H54 (cell line): ENCODE measurements around the gene ATXN7L1.
"Not testable (repeated sequence)": the region's sequence is repeated elsewhere in the genome, so short reads cannot be mapped to it uniquely, and the experiment has no call there.

Experiments used
- DNase-seq: peaks from one replicate; pipeline ENCODE4 v3.0.0; 2011; ENCODE audit warnings: low spot score, mixed read lengths; ENCODE audit not compliant: insufficient read length
- FAIRE-seq: peaks from 3 replicates; lab custom pipeline; 2011; peaks lifted over from hg19 to GRCh38; lab: Jason Lieb, UNC
- POLR2A ChIP-seq: IDR thresholded peaks from 2 replicates; pipeline ENCODE4 v1.6.1; 2011; ENCODE audit warnings: low read depth, mild to moderate bottlenecking, low read length

Gene ATXN7L1

DNA sequence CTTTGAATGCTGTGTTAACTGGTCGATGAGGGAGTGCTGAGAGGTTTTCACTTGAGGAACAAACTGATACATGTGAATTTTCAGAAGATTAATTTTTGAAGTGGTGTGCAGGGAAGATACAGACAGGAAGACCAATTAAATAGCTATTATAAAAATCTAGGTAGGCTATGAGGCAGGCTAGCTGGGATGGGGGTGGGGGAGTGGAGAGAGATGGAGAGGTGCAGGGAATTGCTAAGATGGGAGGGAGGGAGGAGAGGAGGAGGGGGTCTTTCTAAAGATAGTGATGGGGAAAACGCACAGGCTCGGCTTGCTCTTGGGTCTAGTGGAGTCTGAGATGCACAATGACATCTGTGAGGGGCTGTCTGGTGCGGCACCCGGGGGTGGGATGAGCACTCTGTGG lies 15.2 kb downstream of the ATXN7L1 start:
- no peak for TF ChIP-seq POLR2A
- FAIRE-seq: no peak

DNA sequence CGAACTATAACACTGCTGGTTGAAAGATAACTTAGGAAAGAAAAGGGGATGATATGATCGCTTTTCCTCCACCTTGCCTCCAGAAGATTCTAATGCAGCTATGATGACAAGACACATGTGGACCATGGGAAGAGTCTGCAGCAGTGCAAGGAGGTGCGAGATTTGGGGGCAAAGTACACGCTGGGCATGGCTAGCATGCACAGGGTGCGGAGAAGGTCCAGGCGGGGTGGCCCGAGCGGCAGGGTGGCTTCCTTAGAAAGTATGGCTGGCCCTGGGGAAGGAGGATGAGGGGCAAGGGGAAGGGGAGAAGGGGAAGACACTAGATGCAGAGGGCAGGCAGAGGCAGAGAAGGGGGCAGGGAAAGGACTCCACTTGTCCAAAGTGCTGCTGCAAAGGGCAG lies 15.6 kb downstream of the ATXN7L1 start:
- TF ChIP-seq POLR2A: no peak
- FAIRE-seq: no peak

More for the DNA sequence above, 15.2 kb downstream of the ATXN7L1 start:
- DNase-seq: no peak

DNA sequence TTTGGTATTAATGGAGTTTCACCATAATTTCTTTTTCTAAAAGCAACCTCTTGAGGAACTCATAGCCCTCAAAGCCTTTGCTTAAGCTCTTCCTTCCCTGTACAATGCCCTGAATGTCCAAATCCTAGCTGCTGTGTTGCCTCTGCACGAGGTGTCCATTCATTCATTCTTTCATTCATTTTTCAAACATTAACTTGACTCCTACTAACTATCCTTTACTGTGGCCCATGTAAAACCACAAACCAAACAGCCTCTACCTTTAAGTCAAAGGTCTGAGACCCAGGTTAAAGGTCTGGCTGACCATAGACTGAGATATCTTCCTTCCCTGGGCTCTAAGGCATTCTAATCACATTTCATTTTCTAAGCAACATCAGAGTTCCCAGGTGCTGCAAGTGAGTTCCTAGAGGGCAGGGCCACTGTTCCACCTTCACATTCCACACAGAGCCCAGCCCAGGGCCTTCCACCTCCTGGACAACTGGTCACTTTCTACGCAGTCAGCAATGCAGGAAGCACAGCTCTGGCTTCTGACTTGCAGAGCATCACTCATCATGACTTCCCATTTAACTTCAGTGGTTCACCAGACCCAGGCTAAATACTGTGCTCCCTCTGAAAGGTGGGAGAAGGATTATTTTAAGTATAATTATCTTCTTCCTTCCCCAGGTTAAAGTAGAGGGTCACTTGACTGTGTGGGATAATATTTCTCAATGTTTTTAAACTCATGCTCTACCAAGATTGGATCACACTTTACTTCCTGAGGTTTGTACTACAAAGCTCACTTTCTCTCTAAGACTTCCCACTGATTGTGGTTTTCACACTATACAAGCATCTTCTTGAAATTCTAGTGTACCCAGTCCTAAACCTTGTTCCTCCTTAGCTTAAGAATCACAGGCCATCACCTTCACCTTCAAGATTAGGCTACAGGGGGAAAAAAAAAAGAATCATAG lies 19.1 kb downstream of the ATXN7L1 start:
- DNase-seq (no peak), FAIRE-seq (no peak)
- TF ChIP-seq POLR2A: no peak

More for the DNA sequence above, 15.6 kb downstream of the ATXN7L1 start:
- DNase-seq: no peak

DNA sequence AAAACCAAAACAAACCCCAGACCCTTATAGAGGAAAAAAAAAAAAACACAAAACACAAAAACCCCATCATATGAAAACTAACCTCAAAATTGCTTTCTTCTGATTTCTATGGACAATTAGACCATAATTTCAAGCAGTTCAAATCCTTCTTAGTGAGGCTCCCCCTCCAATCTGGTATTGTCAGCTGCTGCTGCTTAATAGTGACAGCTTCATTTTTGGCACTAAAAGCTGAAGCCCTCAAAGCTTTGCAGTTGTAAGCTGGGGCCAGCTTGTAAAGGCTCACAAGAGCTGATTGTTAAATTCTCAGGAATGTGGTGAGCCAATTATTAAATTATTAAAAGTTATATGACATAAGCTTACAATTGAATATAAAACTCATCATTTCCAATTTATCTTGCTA lies 21.9 kb downstream of the ATXN7L1 start:
- no peak for FAIRE-seq

DNA sequence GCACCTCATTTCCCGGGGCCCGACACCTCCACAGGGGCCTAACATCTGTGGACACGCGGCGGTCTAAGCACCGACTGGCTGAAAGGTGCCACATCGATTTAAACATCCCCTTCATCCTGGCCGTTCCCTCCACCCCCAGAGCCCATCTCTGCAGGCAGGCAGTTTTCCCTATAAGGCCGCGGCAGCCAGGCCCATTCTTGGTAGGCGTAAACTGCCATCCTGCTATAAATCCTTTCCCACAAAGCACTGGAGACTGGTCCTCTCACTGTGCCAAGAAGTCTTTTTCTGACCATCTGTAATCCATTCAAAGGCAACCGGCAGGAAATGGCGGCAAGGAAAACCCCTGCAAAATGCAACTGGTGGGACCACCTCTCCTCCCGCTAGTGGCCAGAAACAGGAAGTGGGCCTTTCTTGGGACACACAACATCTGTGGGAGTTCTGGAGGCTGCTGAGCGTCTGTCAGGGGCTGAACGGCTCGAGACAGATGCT lies 22.4 kb downstream of the ATXN7L1 start:
- no peak for TF ChIP-seq POLR2A
- DNase-seq (no peak), FAIRE-seq (no peak)

More for the DNA sequence above, 21.9 kb downstream of the ATXN7L1 start:
- no peak for TF ChIP-seq POLR2A
- DNase-seq: no peak

DNA sequence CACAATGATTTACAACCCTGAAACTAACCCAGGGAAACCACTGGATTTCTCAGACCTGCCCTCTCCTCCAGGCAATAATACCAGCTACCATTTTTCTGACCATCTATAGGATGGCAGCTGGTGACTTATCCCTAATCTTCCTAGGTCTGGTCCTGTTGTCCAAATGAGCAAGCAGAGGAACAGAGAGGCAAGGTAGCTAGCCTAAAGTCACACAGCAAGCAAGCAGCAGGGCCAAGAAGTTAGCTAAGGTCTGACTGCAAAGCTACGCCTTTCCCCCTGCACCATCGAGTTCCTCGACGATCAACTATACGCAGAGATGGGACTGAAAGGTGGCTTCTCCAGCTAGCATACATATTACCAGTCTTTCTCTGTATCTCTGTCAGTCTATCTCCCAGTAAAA lies 25.3 kb downstream of the ATXN7L1 start:
- DNase-seq: no peak
- no peak for FAIRE-seq
- no peak for TF ChIP-seq POLR2A

DNA sequence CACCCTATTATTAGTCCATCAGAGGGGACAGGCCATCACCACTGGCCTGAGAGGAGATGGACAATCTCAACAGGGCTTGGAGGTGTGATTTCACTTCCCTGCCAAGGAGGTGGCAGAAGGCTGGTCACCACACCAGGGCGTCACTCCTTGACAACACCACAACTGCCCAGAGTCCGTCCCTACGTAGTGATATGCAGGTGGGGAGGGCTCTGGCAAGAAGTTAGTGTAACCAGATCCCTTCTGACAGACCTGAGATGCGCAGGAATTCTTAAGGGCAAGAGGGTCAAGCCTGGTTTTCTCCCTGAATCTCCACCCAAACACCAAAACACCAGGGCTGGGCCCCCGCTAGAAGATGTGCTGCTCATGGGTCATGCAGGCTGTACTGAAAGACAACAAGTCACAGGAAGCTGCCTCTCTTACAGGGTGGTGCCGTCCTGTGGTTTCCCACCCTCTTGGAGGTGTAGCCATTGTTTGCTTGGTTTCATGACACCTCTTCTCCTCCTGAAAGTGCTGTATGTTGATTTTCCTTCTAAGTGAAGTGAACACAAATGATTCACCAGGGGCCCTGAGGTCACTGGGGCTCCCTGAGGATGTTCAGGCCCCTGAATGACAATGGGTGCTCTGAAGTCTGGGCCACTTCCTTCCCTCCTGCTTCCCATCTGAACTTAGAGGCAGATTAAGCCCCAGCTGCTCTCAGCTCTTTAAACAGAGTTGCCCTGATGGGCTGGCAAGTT lies 27.1 kb downstream of the ATXN7L1 start:
- FAIRE-seq: peak; percentile 15
- no peak for TF ChIP-seq POLR2A
- peak; percentile 40 for DNase-seq

DNA sequence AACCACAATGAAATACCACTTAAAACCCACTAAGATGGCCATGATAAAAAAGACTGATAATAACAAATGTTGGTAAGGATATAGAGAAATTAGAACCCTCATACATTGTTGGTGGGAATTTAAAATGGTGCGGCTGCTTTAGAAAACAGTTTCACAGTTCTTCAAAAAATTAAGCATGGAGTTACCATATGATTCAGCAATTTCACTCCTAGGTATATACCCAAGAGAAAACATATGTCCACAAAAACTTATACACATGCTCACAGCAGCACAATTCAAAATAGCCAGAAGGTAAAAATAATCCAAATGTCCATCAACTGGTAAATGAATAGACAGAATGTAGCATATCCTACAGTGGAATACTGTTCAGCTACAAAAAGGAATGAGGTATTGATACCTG lies 30.0 kb downstream of the ATXN7L1 start:
- no peak for DNase-seq
- no peak for TF ChIP-seq POLR2A
- no peak for FAIRE-seq

DNA sequence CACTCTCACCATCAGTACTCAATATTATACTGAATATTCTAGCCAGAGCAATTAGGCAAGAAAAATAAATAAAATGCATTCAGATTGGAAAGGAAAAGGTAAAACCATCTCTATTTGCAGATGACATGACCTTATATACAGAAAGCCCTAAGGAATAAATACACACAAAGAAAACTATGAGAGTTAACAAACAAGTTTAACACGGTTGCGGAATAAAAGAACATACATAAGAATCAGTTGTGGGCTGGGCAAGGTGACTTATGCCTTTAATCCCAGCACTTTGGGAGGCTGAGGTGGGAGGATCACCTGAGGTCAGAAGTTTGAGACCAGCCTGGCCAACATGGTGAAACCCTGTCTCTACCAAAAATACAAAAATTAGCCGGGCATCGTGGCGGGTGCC lies 31.7 kb downstream of the ATXN7L1 start:
- DNase-seq, FAIRE-seq: not testable (repeated sequence)

DNA sequence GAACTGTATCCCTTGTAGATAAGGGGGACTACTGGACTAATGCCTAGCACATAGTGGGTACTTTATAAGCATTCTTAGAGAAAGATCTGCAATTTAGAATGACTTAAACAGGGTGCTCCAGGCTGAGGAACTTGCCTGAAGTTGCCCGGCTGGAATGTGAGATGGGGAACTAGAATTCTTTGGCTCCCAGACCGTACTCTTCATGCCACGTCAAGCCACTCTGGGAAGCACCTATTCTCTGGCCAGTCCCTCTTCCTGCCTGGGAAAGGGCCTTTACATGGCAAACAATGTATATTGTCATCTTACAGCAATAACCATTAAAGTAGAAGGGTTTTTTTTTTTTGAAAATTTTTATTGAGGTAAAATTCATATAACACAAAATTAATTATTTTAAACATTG lies 34.5 kb downstream of the ATXN7L1 start:
- TF ChIP-seq POLR2A: no peak
- FAIRE-seq (no peak), DNase-seq (no peak)

DNA sequence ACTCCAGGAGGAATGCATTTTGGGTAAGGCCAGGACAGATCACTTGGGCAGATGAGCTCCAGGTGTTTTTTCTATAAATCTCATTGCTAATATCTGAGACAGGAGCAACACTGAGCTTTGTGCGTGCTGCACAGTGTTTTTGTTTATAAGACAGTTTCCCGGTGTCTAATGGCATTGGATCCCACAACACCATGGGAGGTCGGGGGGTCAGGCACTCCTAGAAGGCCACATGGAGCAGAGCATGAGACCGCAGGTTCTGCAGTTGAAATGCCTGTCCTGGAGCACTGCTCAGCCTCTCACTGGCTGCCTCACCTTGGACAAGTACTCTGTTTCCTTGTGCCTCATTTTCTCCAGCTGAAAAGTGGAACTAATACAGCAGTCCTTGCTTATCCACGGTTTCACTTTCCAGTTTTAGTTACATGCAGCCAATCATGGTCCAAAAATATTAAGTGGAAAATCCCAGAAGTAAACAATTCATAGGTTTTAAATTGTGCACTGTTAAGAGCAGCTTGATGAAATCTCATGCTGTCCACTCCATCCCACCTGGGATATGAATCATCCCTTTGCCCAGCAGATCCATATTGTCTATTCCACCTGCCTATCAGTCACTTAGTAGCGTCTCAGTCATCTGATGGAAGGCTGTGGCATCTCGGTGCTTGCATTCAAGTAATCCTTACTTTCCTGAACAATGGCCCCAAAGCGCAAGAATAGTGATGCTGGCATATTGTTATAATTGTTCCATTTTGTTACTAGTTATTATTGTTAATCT lies 35.2 kb downstream of the ATXN7L1 start:
- FAIRE-seq: no peak
- no peak for TF ChIP-seq POLR2A
- no peak for DNase-seq

DNA sequence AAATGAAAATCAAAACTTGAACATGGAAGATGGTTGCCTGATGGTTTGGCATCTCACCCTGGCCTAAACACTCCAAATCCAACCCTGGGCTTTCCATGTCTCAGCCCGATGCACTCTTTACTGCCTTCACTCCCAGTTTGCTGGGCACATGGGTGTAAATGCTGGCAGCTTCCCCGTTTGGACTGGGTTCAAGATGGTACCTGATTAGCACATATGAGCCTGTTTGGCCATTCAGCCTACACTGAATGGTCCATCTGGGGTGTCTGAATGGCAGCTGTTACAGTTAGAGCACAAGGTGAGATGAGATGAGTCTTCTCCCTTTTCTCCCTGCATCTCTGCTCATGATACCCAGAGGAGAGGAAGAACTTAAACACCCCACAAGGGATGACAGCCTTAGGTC lies 37.1 kb downstream of the ATXN7L1 start:
- no peak for TF ChIP-seq POLR2A
- FAIRE-seq (no peak), DNase-seq (no peak)

DNA sequence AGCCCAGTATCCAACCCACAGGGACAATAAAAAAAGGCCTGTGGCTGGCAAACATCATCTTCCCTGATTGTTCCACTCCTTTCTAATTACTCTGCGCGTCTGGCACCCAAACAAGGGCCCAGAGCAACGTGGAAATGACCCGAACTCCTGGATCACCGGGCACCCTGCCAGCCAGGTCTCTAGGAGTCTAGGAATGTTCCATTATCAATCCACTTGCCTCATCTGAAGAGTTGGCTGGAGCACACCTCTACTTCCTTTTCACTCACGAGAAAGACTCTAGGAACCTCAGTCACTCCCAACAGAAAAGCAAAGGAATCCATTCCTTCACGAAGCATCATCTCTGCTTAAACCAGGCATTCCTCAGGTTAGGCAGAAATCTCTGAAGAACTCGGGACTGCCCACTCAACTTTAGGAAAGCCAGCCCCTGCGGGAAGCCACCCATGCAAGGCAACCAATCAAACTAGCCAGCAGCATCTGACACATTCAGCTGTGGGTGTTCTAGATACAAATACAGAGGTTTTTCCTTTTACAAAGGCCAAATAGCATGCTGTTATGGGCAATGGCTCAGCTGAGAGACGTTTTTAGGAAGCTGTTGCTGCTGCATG lies 37.7 kb downstream of the ATXN7L1 start:
- FAIRE-seq (no peak), DNase-seq (no peak)
- TF ChIP-seq POLR2A: no peak
